Measurements from ENCODE around the gene SMARCA2.

The SMARCA2 gene

DNA sequence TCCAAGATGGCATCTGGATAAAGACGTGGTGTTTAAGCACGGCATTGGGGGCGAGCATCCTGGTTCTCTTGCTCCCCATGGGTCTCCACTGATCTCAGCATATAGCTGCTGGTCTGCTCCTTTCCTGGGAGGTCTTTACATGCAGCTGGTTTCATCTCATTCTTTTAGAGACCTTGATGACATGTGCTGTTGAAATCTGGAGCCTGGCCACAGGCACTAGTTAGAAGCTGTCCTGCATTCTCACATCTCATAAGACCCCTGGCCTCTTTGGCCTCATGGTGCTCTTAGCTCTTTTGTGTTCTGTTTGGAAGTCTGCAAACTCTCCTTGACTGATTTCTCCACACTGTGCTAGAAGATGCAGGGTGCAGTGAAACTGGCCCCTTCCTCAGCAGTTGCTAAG, 113.0 kb downstream of the SMARCA2 start:
- Histone ChIP-seq H3K4me2 (ENCODE audit: low read length) (no peak overlapping the region), H3K9me3 (ENCODE audit: low read length) (no peaks in the 10 kb centered on the region), H4K20me1 (ENCODE audit: insufficient read depth, low read length) (no peaks in the 10 kb centered on the region), H3K79me2 (ENCODE audit: insufficient read depth, low read length) (no peaks in the 10 kb centered on the region), H2AFZ (ENCODE audit: low read length) (no peak overlapping the region), H3K27ac (ENCODE audit: low read depth, low read length, poor library complexity, severe bottlenecking) (no peak overlapping the region), H3K9ac (ENCODE audit: low read length) (no peak overlapping the region), H3K27me3 (ENCODE audit: insufficient read depth, low read length) (no peaks in the 10 kb centered on the region), H3K4me3 (ENCODE audit: low read depth, low read length, poor library complexity, severe bottlenecking) (no peak overlapping the region), H3K9me2 (ENCODE audit: low read depth, low read length) (no peaks in the 10 kb centered on the region), H3F3A (ENCODE audit: insufficient read depth, low read length) (no peaks in the 10 kb centered on the region), H3K4me1 (ENCODE audit: insufficient read depth, low read length, severe bottlenecking) (peaks cover 13% of the 10 kb centered on the region), H3K36me3 (ENCODE audit: insufficient read depth, low read length) (peaks cover 54% of the 10 kb centered on the region)
- no peak for TF ChIP-seq CTCF (IDR thresholded peaks at IDR 0.05; ENCODE audit: low read length)
- no peak for TF ChIP-seq EZH2 (IDR thresholded peaks at IDR 0.05; ENCODE audit: borderline replicate concordance, low read length)

GRCh38 chr9:2128618-2129017, 113.5 kb downstream of the SMARCA2 start:
- H3K4me3 ChIP-seq (ENCODE audit: low read depth, low read length, poor library complexity, severe bottlenecking), result no peak overlapping the region
- peaks cover 13% of the 10 kb centered on the region for H3K4me1 ChIP-seq (ENCODE audit: insufficient read depth, low read length, severe bottlenecking)
- H3K27me3 ChIP-seq (ENCODE audit: insufficient read depth, low read length), result no peaks in the 10 kb centered on the region
- no peaks in the 10 kb centered on the region for H3K79me2 ChIP-seq (ENCODE audit: insufficient read depth, low read length)
- H3K9ac ChIP-seq (ENCODE audit: low read length), result no peak overlapping the region
- H3K27ac ChIP-seq (ENCODE audit: low read depth, low read length, poor library complexity, severe bottlenecking), result no peak overlapping the region
- H3K36me3 ChIP-seq (ENCODE audit: insufficient read depth, low read length), result peaks cover 49% of the 10 kb centered on the region
- no peaks in the 10 kb centered on the region for H4K20me1 ChIP-seq (ENCODE audit: insufficient read depth, low read length)
- TF ChIP-seq CTCF (IDR thresholded peaks at IDR 0.05; ENCODE audit: low read length), result no peak
- TF ChIP-seq EZH2 (IDR thresholded peaks at IDR 0.05; ENCODE audit: borderline replicate concordance, low read length), result no peak
- H2AFZ ChIP-seq (ENCODE audit: low read length), result no peak overlapping the region
- H3K9me2 ChIP-seq (ENCODE audit: low read depth, low read length), result no peaks in the 10 kb centered on the region
- no peaks in the 10 kb centered on the region for H3K9me3 ChIP-seq (ENCODE audit: low read length)
- no peaks in the 10 kb centered on the region for H3F3A ChIP-seq (ENCODE audit: insufficient read depth, low read length)
- no peak overlapping the region for H3K4me2 ChIP-seq (ENCODE audit: low read length)

DNA sequence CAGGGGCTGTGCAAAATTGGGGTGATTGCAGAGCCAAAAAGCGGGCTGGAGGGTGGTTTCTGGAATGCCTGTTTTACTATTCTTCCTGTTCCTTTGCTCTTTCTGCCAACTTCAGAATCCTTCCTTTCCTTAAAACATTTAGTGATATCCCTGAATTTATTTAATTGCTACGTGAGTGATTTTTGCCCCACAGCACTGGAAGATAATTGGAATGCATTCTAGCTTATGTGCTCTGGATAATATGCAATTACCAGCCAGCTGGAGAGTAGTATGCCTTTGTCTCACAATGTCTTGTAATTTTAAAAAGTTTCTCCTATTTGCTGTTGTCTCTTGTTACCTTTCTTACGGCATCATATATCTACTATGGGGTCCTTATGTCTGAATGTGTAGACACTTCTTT, 115.8 kb downstream of the SMARCA2 start:
- H3K9me2 ChIP-seq (ENCODE audit: low read depth, low read length), result no peaks in the 10 kb centered on the region
- no peak overlapping the region for H3K27ac ChIP-seq (ENCODE audit: low read depth, low read length, poor library complexity, severe bottlenecking)
- H3K79me2 ChIP-seq (ENCODE audit: insufficient read depth, low read length), result no peaks in the 10 kb centered on the region
- no peaks in the 10 kb centered on the region for H3F3A ChIP-seq (ENCODE audit: insufficient read depth, low read length)
- no peak for TF ChIP-seq EZH2 (IDR thresholded peaks at IDR 0.05; ENCODE audit: borderline replicate concordance, low read length)
- no peak for TF ChIP-seq CTCF (IDR thresholded peaks at IDR 0.05; ENCODE audit: low read length)
- H2AFZ ChIP-seq (ENCODE audit: low read length), result no peak overlapping the region
- H3K9ac ChIP-seq (ENCODE audit: low read length), result no peak overlapping the region
- no peak overlapping the region for H3K4me3 ChIP-seq (ENCODE audit: low read depth, low read length, poor library complexity, severe bottlenecking)
- H3K36me3 ChIP-seq (ENCODE audit: insufficient read depth, low read length), result peaks cover 45% of the 10 kb centered on the region
- peaks cover 4% of the 10 kb centered on the region for H3K4me1 ChIP-seq (ENCODE audit: insufficient read depth, low read length, severe bottlenecking)
- no peaks in the 10 kb centered on the region for H3K9me3 ChIP-seq (ENCODE audit: low read length)
- H3K4me2 ChIP-seq (ENCODE audit: low read length), result no peak overlapping the region
- H4K20me1 ChIP-seq (ENCODE audit: insufficient read depth, low read length), result no peaks in the 10 kb centered on the region
- no peaks in the 10 kb centered on the region for H3K27me3 ChIP-seq (ENCODE audit: insufficient read depth, low read length)
